Neural cell (in vitro differentiated cells): ENCODE results near the gene DSCAML1. TPM values are rescaled to one million over a fixed set of nuclear protein-coding genes. Genes with fewer than 3 reads are reported as not detected.

Experiments
- H2AFZ ChIP-seq: fragments of 200-600, 300-800 bp; sonication (generic), shearing (Covaris generic); 2 replicates; pipeline ENCODE4 v1.6.0; 2014; ENCODE audit warnings: low read depth, mild to moderate bottlenecking, antibody characterized with exemption, low read length, moderate library complexity
- H3F3A ChIP-seq: fragments of 200-600 bp; shearing (Covaris generic); 2 replicates; pipeline ENCODE4 v1.6.1; 2016; ENCODE audit warnings: mild to moderate bottlenecking, moderate library complexity, mixed read lengths, antibody characterized with exemption, low read length; ENCODE audit not compliant: insufficient read depth, poor library complexity, severe bottlenecking
- H3K27ac ChIP-seq: fragments of 200-600, 300-800 bp; sonication (generic), shearing (Covaris generic); 2 replicates; pipeline ENCODE4 v1.5.1; 2014; ENCODE audit warnings: mild to moderate bottlenecking, low read length, moderate library complexity
- H3K27me3 ChIP-seq: fragments of 300-800, 200-600 bp; sonication (generic), shearing (Covaris generic); 2 replicates; pipeline ENCODE4 v1.6.0; 2014; ENCODE audit warnings: mild to moderate bottlenecking, low read depth, low read length, moderate library complexity; ENCODE audit not compliant: insufficient read depth
- H3K36me3 ChIP-seq: fragments of 300-800, 200-600 bp; sonication (generic), shearing (Covaris generic); 2 replicates; pipeline ENCODE4 v1.5.1; 2014; ENCODE audit warnings: mild to moderate bottlenecking, antibody characterized with exemption, low read length, moderate library complexity; ENCODE audit not compliant: insufficient read depth
- H3K4me2 ChIP-seq: fragments of 300-800, 200-600 bp; sonication (generic), shearing (Covaris generic); 2 replicates; pipeline ENCODE4 v1.6.0; 2014; ENCODE audit warnings: mild to moderate bottlenecking, low read length
- H3K4me3 ChIP-seq: fragments of 300-800, 200-600 bp; sonication (generic), shearing (Covaris generic); 2 replicates; pipeline ENCODE4 v1.5.1; 2014; ENCODE audit warnings: mild to moderate bottlenecking, low read length, moderate library complexity
- H3K79me2 ChIP-seq: fragments of 200-600 bp; shearing (Covaris generic); replicated peaks from 2 replicates; pipeline ENCODE4 v1.6.0; 2014; ENCODE audit warnings: mild to moderate bottlenecking, low read length, moderate library complexity; ENCODE audit not compliant: insufficient read depth
- H3K9ac ChIP-seq: fragments of 300-800, 200-600 bp; sonication (generic), shearing (Covaris generic); 2 replicates; pipeline ENCODE4 v1.6.1; 2016; ENCODE audit warnings: mild to moderate bottlenecking, low read length, mixed read lengths
- H3K9me2 ChIP-seq: fragments of 200-600 bp; shearing (Covaris generic); 2 replicates; pipeline ENCODE4 v1.6.1; 2016; ENCODE audit warnings: mild to moderate bottlenecking, low read length, mixed read lengths; ENCODE audit not compliant: insufficient read depth
- H3K9me3 ChIP-seq: fragments of 200-600, 300-800 bp; sonication (generic), shearing (Covaris generic); 2 replicates; pipeline ENCODE4 v1.6.1; 2016; ENCODE audit warnings: mild to moderate bottlenecking, mixed run types, low read length, moderate library complexity, mixed read lengths
- H4K20me1 ChIP-seq: fragments of 200-600 bp; shearing (Covaris generic); 2 replicates; pipeline ENCODE4 v1.6.1; 2016; ENCODE audit warnings: mild to moderate bottlenecking, mixed run types; ENCODE audit not compliant: insufficient read depth
- EP300 ChIP-seq: fragments of 450-650 bp; conservative IDR thresholded peaks from 2 replicates; pipeline ENCODE4 v1.6.1; 2014; ENCODE audit warnings: antibody characterized with exemption, mild to moderate bottlenecking, moderate library complexity; ENCODE audit not compliant: poor library complexity, severe bottlenecking
- EZH2 ChIP-seq: fragments of 200-600, 300-800 bp; shearing (Covaris generic), sonication (generic); IDR thresholded peaks from 2 replicates; pipeline ENCODE4 v1.6.1; 2014; ENCODE audit warnings: antibody characterized with exemption, low read length, borderline replicate concordance, mild to moderate bottlenecking; ENCODE audit not compliant: insufficient read depth, poor library complexity, severe bottlenecking
- MXI1 ChIP-seq: fragments of 450-650 bp; conservative IDR thresholded peaks from 2 replicates; pipeline ENCODE4 v1.6.1; 2014; ENCODE audit warnings: antibody characterized with exemption, mild to moderate bottlenecking; ENCODE audit not compliant: poor library complexity, severe bottlenecking
- POLR2AphosphoS5 ChIP-seq: IDR thresholded peaks from 2 replicates; pipeline ENCODE4 v1.6.1; 2012
- RAD21 ChIP-seq: fragments of 450-650 bp; conservative IDR thresholded peaks from 2 replicates; pipeline ENCODE4 v1.6.1; 2014; ENCODE audit warnings: antibody characterized with exemption, mild to moderate bottlenecking, moderate library complexity
- SMC3 ChIP-seq: fragments of 450-650 bp; conservative IDR thresholded peaks from 2 replicates; pipeline ENCODE4 v1.6.1; 2014; ENCODE audit warnings: antibody characterized with exemption, mild to moderate bottlenecking, moderate library complexity; ENCODE audit not compliant: poor library complexity
- TAF1 ChIP-seq: IDR thresholded peaks from 2 replicates; pipeline ENCODE4 v1.6.1; 2012; ENCODE audit warnings: low read depth
- polyA plus RNA-seq: library from polyadenylated mRNA; depleted of rRNA; stranded (reverse); fragments of >200 nt; gene quantifications from 2 replicates; pipeline ENCODE4 v1.2.3, GENCODE V29; 2014
- TF ChIP-seq, protein P1 (sequence below): IDR thresholded peaks from 2 replicates; pipeline ENCODE4 v1.6.1; 2012; ENCODE audit warnings: borderline replicate concordance
- TF ChIP-seq, protein P2 (sequence below): fragments of 450-650 bp; IDR thresholded peaks from 2 replicates; pipeline ENCODE4 v1.5.1; 2014; ENCODE audit warnings: antibody characterized with exemption, mild to moderate bottlenecking, moderate library complexity; ENCODE audit not compliant: poor library complexity, severe bottlenecking

DSCAML1 gene
- polyA plus RNA-seq, 1 donor from 2014 or later: 1.3 TPM

DNA sequence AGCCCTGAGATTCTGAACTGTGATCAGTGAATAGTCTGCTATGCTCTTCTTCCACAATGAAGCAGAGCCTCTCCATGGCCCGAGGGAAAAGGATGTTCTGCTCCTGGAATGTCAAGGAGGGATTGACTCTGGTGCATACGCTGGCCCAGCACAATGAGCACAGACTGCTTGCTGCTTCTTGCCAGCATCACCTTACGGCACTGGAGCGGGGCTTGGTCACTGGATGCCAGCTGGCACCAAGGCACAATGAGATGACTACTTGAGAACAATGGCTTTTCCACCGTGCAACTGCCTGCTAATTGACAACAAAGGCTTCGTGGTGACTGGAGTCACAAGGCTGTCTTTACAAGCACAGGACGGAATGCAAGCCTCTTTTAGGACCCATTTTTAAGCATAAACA, 139.2 kb downstream of the DSCAML1 start:
- no peaks in the 10 kb centered on the region for H3F3A ChIP-seq
- H3K9me2 ChIP-seq: no peaks in the 10 kb centered on the region
- H3K27ac ChIP-seq: no peak overlapping the region
- no peaks in the 10 kb centered on the region for H4K20me1 ChIP-seq
- H3K9ac ChIP-seq: no peak overlapping the region
- TF ChIP-seq, protein P1, sequence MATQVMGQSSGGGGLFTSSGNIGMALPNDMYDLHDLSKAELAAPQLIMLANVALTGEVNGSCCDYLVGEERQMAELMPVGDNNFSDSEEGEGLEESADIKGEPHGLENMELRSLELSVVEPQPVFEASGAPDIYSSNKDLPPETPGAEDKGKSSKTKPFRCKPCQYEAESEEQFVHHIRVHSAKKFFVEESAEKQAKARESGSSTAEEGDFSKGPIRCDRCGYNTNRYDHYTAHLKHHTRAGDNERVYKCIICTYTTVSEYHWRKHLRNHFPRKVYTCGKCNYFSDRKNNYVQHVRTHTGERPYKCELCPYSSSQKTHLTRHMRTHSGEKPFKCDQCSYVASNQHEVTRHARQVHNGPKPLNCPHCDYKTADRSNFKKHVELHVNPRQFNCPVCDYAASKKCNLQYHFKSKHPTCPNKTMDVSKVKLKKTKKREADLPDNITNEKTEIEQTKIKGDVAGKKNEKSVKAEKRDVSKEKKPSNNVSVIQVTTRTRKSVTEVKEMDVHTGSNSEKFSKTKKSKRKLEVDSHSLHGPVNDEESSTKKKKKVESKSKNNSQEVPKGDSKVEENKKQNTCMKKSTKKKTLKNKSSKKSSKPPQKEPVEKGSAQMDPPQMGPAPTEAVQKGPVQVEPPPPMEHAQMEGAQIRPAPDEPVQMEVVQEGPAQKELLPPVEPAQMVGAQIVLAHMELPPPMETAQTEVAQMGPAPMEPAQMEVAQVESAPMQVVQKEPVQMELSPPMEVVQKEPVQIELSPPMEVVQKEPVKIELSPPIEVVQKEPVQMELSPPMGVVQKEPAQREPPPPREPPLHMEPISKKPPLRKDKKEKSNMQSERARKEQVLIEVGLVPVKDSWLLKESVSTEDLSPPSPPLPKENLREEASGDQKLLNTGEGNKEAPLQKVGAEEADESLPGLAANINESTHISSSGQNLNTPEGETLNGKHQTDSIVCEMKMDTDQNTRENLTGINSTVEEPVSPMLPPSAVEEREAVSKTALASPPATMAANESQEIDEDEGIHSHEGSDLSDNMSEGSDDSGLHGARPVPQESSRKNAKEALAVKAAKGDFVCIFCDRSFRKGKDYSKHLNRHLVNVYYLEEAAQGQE: no peak
- TF ChIP-seq POLR2AphosphoS5 (no peak), SMC3 (no peak), EZH2 (no peak), EP300 (no peak), TAF1 (no peak), MXI1 (no peak), RAD21 (no peak)
- TF ChIP-seq, protein P2, sequence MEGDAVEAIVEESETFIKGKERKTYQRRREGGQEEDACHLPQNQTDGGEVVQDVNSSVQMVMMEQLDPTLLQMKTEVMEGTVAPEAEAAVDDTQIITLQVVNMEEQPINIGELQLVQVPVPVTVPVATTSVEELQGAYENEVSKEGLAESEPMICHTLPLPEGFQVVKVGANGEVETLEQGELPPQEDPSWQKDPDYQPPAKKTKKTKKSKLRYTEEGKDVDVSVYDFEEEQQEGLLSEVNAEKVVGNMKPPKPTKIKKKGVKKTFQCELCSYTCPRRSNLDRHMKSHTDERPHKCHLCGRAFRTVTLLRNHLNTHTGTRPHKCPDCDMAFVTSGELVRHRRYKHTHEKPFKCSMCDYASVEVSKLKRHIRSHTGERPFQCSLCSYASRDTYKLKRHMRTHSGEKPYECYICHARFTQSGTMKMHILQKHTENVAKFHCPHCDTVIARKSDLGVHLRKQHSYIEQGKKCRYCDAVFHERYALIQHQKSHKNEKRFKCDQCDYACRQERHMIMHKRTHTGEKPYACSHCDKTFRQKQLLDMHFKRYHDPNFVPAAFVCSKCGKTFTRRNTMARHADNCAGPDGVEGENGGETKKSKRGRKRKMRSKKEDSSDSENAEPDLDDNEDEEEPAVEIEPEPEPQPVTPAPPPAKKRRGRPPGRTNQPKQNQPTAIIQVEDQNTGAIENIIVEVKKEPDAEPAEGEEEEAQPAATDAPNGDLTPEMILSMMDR: no peak
- no peak overlapping the region for H3K4me3 ChIP-seq
- no peaks in the 10 kb centered on the region for H3K36me3 ChIP-seq
- no peak overlapping the region for H2AFZ ChIP-seq
- no peaks in the 10 kb centered on the region for H3K27me3 ChIP-seq
- H3K79me2 ChIP-seq: no peaks in the 10 kb centered on the region
- no peak overlapping the region for H3K4me2 ChIP-seq
- no peaks in the 10 kb centered on the region for H3K9me3 ChIP-seq

DNA sequence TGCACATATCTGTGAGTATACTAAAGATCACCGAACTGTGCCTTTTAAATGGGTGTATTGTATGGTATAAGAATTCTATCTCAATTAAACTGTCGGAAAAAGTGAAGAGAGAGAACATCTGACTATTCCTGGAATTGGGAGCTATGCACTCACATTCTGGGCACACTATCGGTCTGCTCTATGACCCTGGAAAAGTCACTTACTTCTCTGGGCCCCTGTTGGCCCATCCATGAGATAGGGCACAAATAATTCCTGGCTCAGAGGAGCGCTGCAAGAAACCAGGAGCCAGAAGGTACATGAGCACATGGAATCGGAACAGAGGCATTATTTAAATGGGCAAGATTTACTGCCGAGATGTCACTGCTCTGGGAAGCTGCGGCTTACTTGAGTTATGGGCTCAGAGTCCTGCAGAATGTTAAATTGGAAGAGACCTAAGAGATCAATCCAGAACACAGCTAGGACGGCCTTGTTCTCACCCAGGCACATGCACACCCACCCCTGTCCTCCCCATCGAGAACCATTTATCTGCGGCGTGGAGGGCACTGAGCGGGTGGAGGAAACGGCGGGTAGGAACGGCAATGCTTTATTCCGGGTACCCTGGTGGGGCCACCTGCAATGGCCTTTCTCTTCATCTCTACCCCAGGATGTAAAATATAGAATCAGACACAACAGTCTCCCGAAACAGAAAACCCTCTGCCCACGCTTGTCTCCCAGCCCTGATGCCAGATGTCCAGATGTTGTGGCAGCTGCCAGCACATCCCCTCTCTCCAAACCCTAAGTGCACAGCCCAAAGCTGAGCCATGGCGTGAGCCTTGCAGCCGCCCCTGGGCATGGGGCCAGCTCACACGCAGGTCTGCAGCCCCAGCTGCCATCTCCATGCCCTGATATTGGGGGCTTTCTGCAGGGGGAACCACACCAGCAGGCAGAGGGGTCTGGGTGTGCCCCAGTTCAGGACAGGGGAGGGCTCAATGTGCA, 142.4 kb downstream of the DSCAML1 start:
- Histone ChIP-seq H2AFZ (no peak overlapping the region), H3K27ac (no peak overlapping the region), H4K20me1 (no peaks in the 10 kb centered on the region), H3K4me2 (no peak overlapping the region), H3K79me2 (no peaks in the 10 kb centered on the region), H3K9ac (no peak overlapping the region), H3K9me3 (no peaks in the 10 kb centered on the region), H3F3A (no peaks in the 10 kb centered on the region), H3K9me2 (no peaks in the 10 kb centered on the region), H3K27me3 (no peaks in the 10 kb centered on the region), H3K36me3 (no peaks in the 10 kb centered on the region), H3K4me3 (no peak overlapping the region)
- no peak for TF ChIP-seq MXI1
- TF ChIP-seq RAD21: no peak
- no peak for TF ChIP-seq EP300
- TF ChIP-seq SMC3: no peak
- TF ChIP-seq, protein P1: no peak
- TF ChIP-seq EZH2: no peak
- TF ChIP-seq POLR2AphosphoS5: no peak
- TF ChIP-seq, protein P2: no peak
- no peak for TF ChIP-seq TAF1
